Heart right ventricle (tissue), 16 donors: ENCODE data around the gene VEGFA. TPM values are rescaled to one million over a fixed set of nuclear protein-coding genes. Genes with fewer than 3 reads are reported as not detected.
A peak's percentile ranks its signal among the peaks of the same experiment; 100 is the strongest.

Experiments
- ATAC-seq, 8 donors: fragments of 200-7000 bp; cut with Tn5 transposase; one replicate each; pipeline ENCODE4 v1.9.1; 2020; ENCODE audit warnings: mild to moderate bottlenecking in 8 of 8, moderate library complexity in 8 of 8, moderate number of reproducible peaks in 1 of 8
- DNase-seq, 2 donors: peaks; one replicate each; pipeline ENCODE4 v3.0.0-alpha.2; 2020
- H3K27ac ChIP-seq, 10 donors: fragments of 200-600 bp; sonication (generic) in 2 of 10; one replicate each; pipeline versions ENCODE4 v1.5.0 to v1.8.0; 2020 to 2022; ENCODE audit warnings: mild to moderate bottlenecking in 3 of 10
- H3K27me3 ChIP-seq, 7 donors: fragments of 200-600 bp; one replicate each; pipeline ENCODE4 v1.8.0; 2021 to 2022; ENCODE audit warnings: mild to moderate bottlenecking in 2 of 7
- H3K36me3 ChIP-seq, 9 donors: fragments of 200-600 bp; sonication (generic) in 1 of 9; one replicate each; pipeline versions ENCODE4 v1.5.0 to v1.8.0; 2020 to 2022; ENCODE audit warnings: mild to moderate bottlenecking in 2 of 9
- H3K4me1 ChIP-seq, 9 donors: fragments of 200-600 bp; sonication (generic) in 1 of 9; one replicate each; pipeline versions ENCODE4 v1.5.0 to v1.8.0; 2020 to 2022; ENCODE audit warnings: mild to moderate bottlenecking in 4 of 9
- H3K4me3 ChIP-seq, 10 donors: fragments of 200-600 bp; sonication (generic) in 2 of 10; one replicate each; pipeline versions ENCODE4 v1.5.0 to v1.8.0; 2020 to 2022; ENCODE audit warnings: mild to moderate bottlenecking in 7 of 10, moderate library complexity in 2 of 10
- H3K9me3 ChIP-seq, 11 donors: fragments of 200-600 bp in 10 of 11; sonication (generic) in 2 of 11; one replicate each; pipeline versions ENCODE4 v1.5.0 to v1.8.0; 2013 to 2022; ENCODE audit warnings: mild to moderate bottlenecking in 2 of 11, control low read depth in 1 of 11, moderate library complexity in 1 of 11
- WGBS, 2 donors: extraction: QIAGEN DNeasy Blood & Tissue Kit; methylation state at CpG; one replicate each; pipeline ENCODE4 v1.1.7; 2013; ENCODE audit warnings: inconsistent platforms in 1 of 2; 5-methylcytosine and 5-hydroxymethylcytosine counted together
- intact Hi-C, 10 donors: fragments of 100-400 bp; cut with DNase I; formaldehyde crosslinking; loops; one replicate each; pipeline versions ENCODE4 v1.11.1 to v1.14.2; 2022
- polyA plus RNA-seq, 2 donors: library from polyadenylated mRNA; stranded (reverse); fragments of 200-250 nt; gene quantifications; one replicate each; pipeline ENCODE4 v1.2.3, GENCODE V29; 2013
- total RNA-seq, 10 donors: library from RNA; stranded (reverse); fragmentation: NEBNext Ultra II Directional in 3 of 10; extraction: Animal tissue kit (Norgen Biotek cat#: 25700) in 3 of 10; gene quantifications; one replicate each; pipeline versions ENCODE4 v1.2.1 to v1.2.4, GENCODE V29; 2021 to 2023
- TF ChIP-seq, protein P1 (sequence below), 9 donors: fragments of 200-600 bp; sonication (generic) in 2 of 9; IDR thresholded peaks; one replicate each; pipeline versions ENCODE4 v1.5.0 to v1.8.0; 2021 to 2022; ENCODE audit warnings: antibody characterized with exemption in 9 of 9, mild to moderate bottlenecking in 5 of 9, moderate library complexity in 1 of 9
- donor health status: Arrhythmogenic right ventricular cardiomyopathy.
- donor health status: ischemic (EF 13 %, LVEDD 7.1; RV severe dilation, severe dysfunction).
- donor health status: healthy with polysubstance abuse.
- donor health status: DM: no; HTN: yes; CAD: no.
- donor health status: DM: no; HTN: no; CAD: no.
- donor health status: ischemic (EF 25% LVEDD 6.9; RV normal size, moderate dysfunction).
- donor health status: ischemic (EF 25% LVEDD 5.7; RV mildly dilated, moderate dysfunction).
- donor health status: healthy.
- donor health status: DM: yes; HTN: yes; CAD: no.
- donor health status: Ischemic cardiomyopathy.
- donor health status: ischemic (EF 35%, LVEDD 5.7; RV mildly dilated, moderate dysfunction).
- donor health status: nonischemic (EF 11% LVEDD 7.7; RV severe dilation, severe dysfunction).
- donor health status: DM: yes; HTN: yes; CAD: no.
- donor health status: PGD.
- donor health status: ischemic (EF 29% LVEDD 5.4; RV normal size, mild dysfunction).
- donor health status: nonischemic (EF 23%, LVEDD 6.1; RV moderate dilation, normal function).

VEGFA gene
- total and polyA plus RNA-seq, 12 donors, result 133 to 456 (median 216) TPM

DNA sequence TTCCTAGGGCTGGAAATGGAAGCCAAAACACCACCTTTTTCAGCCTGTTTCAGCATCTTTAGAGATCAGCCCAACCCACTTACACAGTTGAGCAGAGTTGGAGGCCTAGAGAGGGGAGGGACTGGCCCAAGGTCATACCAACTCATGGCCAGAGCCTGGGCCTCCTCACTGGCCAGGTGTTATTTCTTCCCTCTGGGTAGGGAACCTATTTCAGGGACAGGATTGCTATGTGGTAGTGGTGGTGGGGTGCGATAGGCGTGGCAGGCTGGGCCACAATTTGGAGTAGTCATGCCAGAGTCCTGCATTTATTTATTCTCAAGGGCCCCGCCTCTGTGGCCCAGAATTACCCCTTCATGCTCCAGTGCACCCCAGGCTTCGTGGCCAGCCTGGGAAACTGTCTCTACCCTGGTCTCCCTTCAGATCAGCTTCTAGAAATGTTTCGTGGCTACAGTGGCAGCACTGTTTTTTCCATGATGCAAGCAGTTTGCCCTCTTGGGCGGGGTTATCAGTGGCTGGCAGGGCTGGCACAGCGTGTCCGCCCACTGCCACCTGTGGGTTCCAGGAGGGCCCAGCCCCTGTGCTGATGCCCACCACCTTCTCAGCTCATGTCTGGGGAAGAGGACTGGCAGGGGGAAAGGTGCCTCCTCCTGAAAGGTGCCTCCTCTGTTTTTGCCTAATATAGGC, 6.2 kb downstream of the VEGFA start:
- TF ChIP-seq, protein P1, sequence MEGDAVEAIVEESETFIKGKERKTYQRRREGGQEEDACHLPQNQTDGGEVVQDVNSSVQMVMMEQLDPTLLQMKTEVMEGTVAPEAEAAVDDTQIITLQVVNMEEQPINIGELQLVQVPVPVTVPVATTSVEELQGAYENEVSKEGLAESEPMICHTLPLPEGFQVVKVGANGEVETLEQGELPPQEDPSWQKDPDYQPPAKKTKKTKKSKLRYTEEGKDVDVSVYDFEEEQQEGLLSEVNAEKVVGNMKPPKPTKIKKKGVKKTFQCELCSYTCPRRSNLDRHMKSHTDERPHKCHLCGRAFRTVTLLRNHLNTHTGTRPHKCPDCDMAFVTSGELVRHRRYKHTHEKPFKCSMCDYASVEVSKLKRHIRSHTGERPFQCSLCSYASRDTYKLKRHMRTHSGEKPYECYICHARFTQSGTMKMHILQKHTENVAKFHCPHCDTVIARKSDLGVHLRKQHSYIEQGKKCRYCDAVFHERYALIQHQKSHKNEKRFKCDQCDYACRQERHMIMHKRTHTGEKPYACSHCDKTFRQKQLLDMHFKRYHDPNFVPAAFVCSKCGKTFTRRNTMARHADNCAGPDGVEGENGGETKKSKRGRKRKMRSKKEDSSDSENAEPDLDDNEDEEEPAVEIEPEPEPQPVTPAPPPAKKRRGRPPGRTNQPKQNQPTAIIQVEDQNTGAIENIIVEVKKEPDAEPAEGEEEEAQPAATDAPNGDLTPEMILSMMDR (IDR thresholded peaks at IDR 0.05), result no peak
- H3K9me3 ChIP-seq, result no peaks in the 10 kb centered on the region
- 68 to 72% methylated on average over 8 of the region's 8 CpGs for WGBS, 2 donors
- intact Hi-C loops, result loop anchor here in 2 of 10 donors (5.0 to 10.0 kb wide), 2 partner anchors 176 to 449 kb away; partner anchors contain the start of gene SLC29A1 (in 1 of the 2)
- ATAC-seq, result peak in 1 of 8 donors; percentile 4
- H3K27me3 ChIP-seq, result no peaks in the 10 kb centered on the region
- H3K27ac ChIP-seq, result peak overlapping the region; percentile 71 to 99 (median 95)
- no peak overlapping the region for H3K4me3 ChIP-seq
- peaks cover 4 to 69% (median 39%) of the 10 kb centered on the region in 9 donors for H3K36me3 ChIP-seq
- H3K4me1 ChIP-seq, result peaks cover 34 to 94% (median 59%) of the 10 kb centered on the region in 9 donors
- no peak for DNase-seq

DNA sequence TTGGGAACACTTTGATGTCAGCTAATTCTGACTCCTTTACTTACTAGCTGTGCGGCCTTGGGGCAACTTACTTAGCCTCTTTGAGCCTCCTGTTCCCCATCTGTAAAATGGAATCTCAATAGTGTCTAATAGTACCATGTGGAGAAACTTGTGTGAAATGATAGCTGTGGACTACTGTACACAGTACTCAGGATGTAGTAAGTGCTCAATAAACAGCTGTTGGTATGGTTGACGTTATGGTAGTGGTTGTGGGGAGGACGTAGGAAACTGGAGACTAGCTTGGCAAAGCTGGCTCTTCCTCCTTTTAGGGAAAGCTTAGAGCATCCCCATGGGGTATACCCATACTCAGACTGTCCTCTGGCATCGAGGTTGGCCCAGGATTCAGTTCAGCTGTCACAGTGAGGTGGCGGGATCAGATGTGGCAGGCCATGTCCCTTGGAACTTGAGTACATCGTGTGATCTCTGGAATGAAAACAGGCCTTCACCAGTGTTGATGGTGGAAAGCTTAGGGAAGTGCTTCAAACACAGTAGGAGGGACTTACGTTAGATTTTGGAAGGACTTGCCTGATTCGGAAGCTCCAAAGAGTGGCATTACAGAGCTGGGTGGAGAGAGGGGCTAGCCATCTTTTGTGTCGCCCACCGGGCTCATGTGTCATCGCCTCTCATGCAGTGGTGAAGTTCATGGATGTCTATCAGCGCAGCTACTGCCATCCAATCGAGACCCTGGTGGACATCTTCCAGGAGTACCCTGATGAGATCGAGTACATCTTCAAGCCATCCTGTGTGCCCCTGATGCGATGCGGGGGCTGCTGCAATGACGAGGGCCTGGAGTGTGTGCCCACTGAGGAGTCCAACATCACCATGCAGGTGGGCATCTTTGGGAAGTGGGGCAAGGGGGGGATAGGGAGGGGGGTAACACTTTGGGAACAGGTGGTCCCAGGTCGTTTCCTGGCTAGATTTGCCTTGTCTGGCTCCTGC, 7.1 kb downstream of the VEGFA start:
- 74 to 75% methylated on average over 18 of the region's 18 CpGs for WGBS, 2 donors
- peaks cover 4 to 77% (median 47%) of the 10 kb centered on the region in 9 donors for H3K36me3 ChIP-seq

DNA sequence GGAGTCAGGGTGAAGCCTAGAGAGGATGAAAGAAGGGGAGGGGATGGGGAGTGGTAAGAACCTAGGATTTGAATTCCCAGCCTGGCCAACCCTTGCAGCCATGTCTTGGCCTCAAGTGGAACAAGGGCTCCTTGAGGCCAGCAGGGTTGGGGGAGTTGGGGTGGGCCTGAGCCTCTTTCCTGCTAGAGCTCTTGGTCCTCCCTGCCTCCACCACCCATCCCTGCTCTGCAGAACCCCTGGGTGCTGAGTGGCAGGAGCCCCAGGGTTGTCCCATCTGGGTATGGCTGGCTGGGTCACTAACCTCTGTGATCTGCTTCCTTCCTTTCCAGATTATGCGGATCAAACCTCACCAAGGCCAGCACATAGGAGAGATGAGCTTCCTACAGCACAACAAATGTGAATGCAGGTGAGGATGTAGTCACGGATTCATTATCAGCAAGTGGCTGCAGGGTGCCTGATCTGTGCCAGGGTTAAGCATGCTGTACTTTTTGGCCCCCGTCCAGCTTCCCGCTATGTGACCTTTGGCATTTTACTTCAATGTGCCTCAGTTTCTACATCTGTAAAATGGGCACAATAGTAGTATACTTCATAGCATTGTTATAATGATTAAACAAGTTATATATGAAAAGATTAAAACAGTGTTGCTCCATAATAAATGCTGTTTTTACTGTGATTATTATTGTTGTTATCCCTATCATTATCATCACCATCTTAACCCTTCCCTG, 8.3 kb downstream of the VEGFA start:
- peaks cover 34 to 100% (median 64%) of the 10 kb centered on the region in 9 donors for H3K4me1 ChIP-seq
- WGBS, 2 donors, result 75 to 78% methylated on average over 4 of the region's 4 CpGs

More for the DNA sequence above, 7.1 kb downstream of the VEGFA start:
- intact Hi-C loops, result loop anchor here in 2 of 10 donors (5.0 to 10.0 kb wide), 2 partner anchors 175 to 448 kb away; partner anchors contain the start of gene SLC29A1 (in 1 of the 2)
- DNase-seq (no peak), ATAC-seq (peak in 3 of 8 donors; percentile 5 to 55 (median 5))
- Histone ChIP-seq H3K27me3 (no peaks in the 10 kb centered on the region), H3K4me3 (no peak overlapping the region), H3K9me3 (no peaks in the 10 kb centered on the region), H3K4me1 (peaks cover 34 to 100% (median 60%) of the 10 kb centered on the region in 9 donors), H3K27ac (peak overlapping the region; percentile 71 to 99 (median 95))
- TF ChIP-seq, protein P1 (IDR thresholded peaks at IDR 0.05), result no peak

More for the DNA sequence above, 8.3 kb downstream of the VEGFA start:
- no peaks in the 10 kb centered on the region for H3K27me3 ChIP-seq
- ATAC-seq, result no peak
- no peaks in the 10 kb centered on the region for H3K9me3 ChIP-seq
- peak overlapping the region in 7 of 10 donors; percentile 6 to 64 (median 29) for H3K27ac ChIP-seq
- no peak overlapping the region for H3K4me3 ChIP-seq
- DNase-seq, result no peak
- TF ChIP-seq, protein P1 (IDR thresholded peaks at IDR 0.05), result no peak
- peaks cover 4 to 81% (median 57%) of the 10 kb centered on the region in 9 donors for H3K36me3 ChIP-seq
- intact Hi-C loops, result loop anchor here in 2 of 10 donors (5.0 to 10.0 kb wide), 2 partner anchors 174 to 447 kb away; partner anchors contain the start of gene SLC29A1 (in 1 of the 2)
